ENCODE results near the gene ZBBX. TPM values are rescaled to one million over a fixed set of nuclear protein-coding genes. Genes with fewer than 3 reads are reported as not detected.

Gene ZBBX
- total RNA-seq, 5 donors from 2014 or later (not counting 1 experiment from before 2014, with no cell fraction given), result not detected

- H3K36me3 ChIP-seq (ENCODE audit: control insufficient read depth in 2 of 2, extremely low read depth in 1 of 2, insufficient read depth in 1 of 2, low read length in 1 of 2), result no peaks in the 10 kb centered on the region
- CTCF ChIA-PET, result interaction anchor here in 1 of 2 donors (0.6 kb wide), 1 partner anchor 118 kb away, joined by 5 read pairs; no protein-coding TSS in a partner anchor
- Mint-ChIP-seq H3K4me1 (no peaks in the 10 kb centered on the region), H3K4me3 (no peak overlapping the region), H3K9me3 (peaks cover 0 to 5% (median 0%) of the 10 kb centered on the region in 3 donors), H3K36me3 (no peaks in the 10 kb centered on the region), H3K27ac (no peak overlapping the region), H3K27me3 (no peaks in the 10 kb centered on the region)
- no peak for ATAC-seq (replicated peaks in 1 of 4)
- no peak overlapping the region for H3K4me3 ChIP-seq (ENCODE audit: control insufficient read depth in 1 of 2, extremely low read depth in 1 of 2, low read length in 1 of 2)
- no peak overlapping the region for H3K27ac ChIP-seq (ENCODE audit: low read length)
- POLR2A ChIA-PET, result no interaction called here
- H3K4me1 ChIP-seq (ENCODE audit: control insufficient read depth in 1 of 2, extremely low read depth in 1 of 2, insufficient read depth in 2 of 2, low read length in 2 of 2), result no peaks in the 10 kb centered on the region
- DNase-seq, result no peak
- no peaks in the 10 kb centered on the region for H3K27me3 ChIP-seq (replicated peaks in 1 of 2; ENCODE audit: control insufficient read depth in 2 of 2, extremely low read depth in 1 of 2, insufficient read depth in 2 of 2, low read length in 1 of 2)
- H3K9me3 ChIP-seq, result no peaks in the 10 kb centered on the region
Measured at GRCh38 chr3:167300207-167300606, 79.9 kb downstream of the ZBBX start.

GRCh38 chr3:167289435-167289834 is 90.7 kb downstream of the ZBBX start:
- no peaks in the 10 kb centered on the region for H3K4me1 Mint-ChIP-seq
- CTCF ChIA-PET, result no interaction called here
- POLR2A ChIA-PET, result no interaction called here
- DNase-seq (no peak), ATAC-seq (replicated peaks in 1 of 4) (no peak)
- no peak overlapping the region for H3K4me3 ChIP-seq (ENCODE audit: control insufficient read depth in 1 of 2, extremely low read depth in 1 of 2, low read length in 1 of 2)
- no peaks in the 10 kb centered on the region for H3K9me3 ChIP-seq
- peaks cover 0 to 20% (median 7%) of the 10 kb centered on the region in 3 donors for H3K9me3 Mint-ChIP-seq
- no peaks in the 10 kb centered on the region for H3K27me3 ChIP-seq (replicated peaks in 1 of 2; ENCODE audit: control insufficient read depth in 2 of 2, extremely low read depth in 1 of 2, insufficient read depth in 2 of 2, low read length in 1 of 2)
- no peak overlapping the region for H3K4me3 Mint-ChIP-seq
- peaks cover 0 to 2% of the 10 kb centered on the region in 2 donors for H3K27me3 Mint-ChIP-seq
- H3K27ac ChIP-seq (ENCODE audit: low read length), result no peak overlapping the region
- H3K4me1 ChIP-seq (ENCODE audit: control insufficient read depth in 1 of 2, extremely low read depth in 1 of 2, insufficient read depth in 2 of 2, low read length in 2 of 2), result no peaks in the 10 kb centered on the region
- 85% methylated on average over 5 of the region's 8 CpGs for WGBS (ENCODE audit: insufficient coverage)
- H3K36me3 ChIP-seq (ENCODE audit: control insufficient read depth in 2 of 2, extremely low read depth in 1 of 2, insufficient read depth in 1 of 2, low read length in 1 of 2), result no peaks in the 10 kb centered on the region
- H3K36me3 Mint-ChIP-seq, result no peaks in the 10 kb centered on the region
- H3K27ac Mint-ChIP-seq, result no peak overlapping the region

- Mint-ChIP-seq H3K27me3 (peaks cover 0 to 2% of the 10 kb centered on the region in 2 donors), H3K36me3 (no peaks in the 10 kb centered on the region), H3K27ac (no peak overlapping the region), H3K4me3 (no peak overlapping the region), H3K4me1 (no peaks in the 10 kb centered on the region), H3K9me3 (peaks cover 0 to 20% (median 6%) of the 10 kb centered on the region in 3 donors)
- ATAC-seq (replicated peaks in 1 of 4), result no peak
- Histone ChIP-seq H3K4me3 (ENCODE audit: control insufficient read depth in 1 of 2, extremely low read depth in 1 of 2, low read length in 1 of 2) (no peak overlapping the region), H3K9me3 (no peaks in the 10 kb centered on the region), H3K27me3 (replicated peaks in 1 of 2; ENCODE audit: control insufficient read depth in 2 of 2, extremely low read depth in 1 of 2, insufficient read depth in 2 of 2, low read length in 1 of 2) (no peaks in the 10 kb centered on the region), H3K36me3 (ENCODE audit: control insufficient read depth in 2 of 2, extremely low read depth in 1 of 2, insufficient read depth in 1 of 2, low read length in 1 of 2) (no peaks in the 10 kb centered on the region), H3K27ac (ENCODE audit: low read length) (no peak overlapping the region), H3K4me1 (ENCODE audit: control insufficient read depth in 1 of 2, extremely low read depth in 1 of 2, insufficient read depth in 2 of 2, low read length in 2 of 2) (no peaks in the 10 kb centered on the region)
- ChIA-PET POLR2A (no interaction called here), CTCF (no interaction called here)
- no peak for DNase-seq
Measured at GRCh38 chr3:167288737-167289136, 91.4 kb downstream of the ZBBX start.

- POLR2A ChIA-PET, result no interaction called here
- no CpG with 5 or more reads among the region's 3 CpGs for WGBS (ENCODE audit: insufficient coverage)
- H3K27me3 ChIP-seq (replicated peaks in 1 of 2; ENCODE audit: control insufficient read depth in 2 of 2, extremely low read depth in 1 of 2, insufficient read depth in 2 of 2, low read length in 1 of 2), result no peaks in the 10 kb centered on the region
- Mint-ChIP-seq H3K27me3 (peaks cover 0 to 2% of the 10 kb centered on the region in 2 donors), H3K36me3 (no peaks in the 10 kb centered on the region), H3K4me3 (no peak overlapping the region), H3K9me3 (peaks cover 0 to 13% (median 4%) of the 10 kb centered on the region in 3 donors), H3K27ac (no peak overlapping the region), H3K4me1 (no peaks in the 10 kb centered on the region)
- H3K9me3 ChIP-seq, result no peaks in the 10 kb centered on the region
- no peak overlapping the region for H3K4me3 ChIP-seq (ENCODE audit: control insufficient read depth in 1 of 2, extremely low read depth in 1 of 2, low read length in 1 of 2)
- H3K36me3 ChIP-seq (ENCODE audit: control insufficient read depth in 2 of 2, extremely low read depth in 1 of 2, insufficient read depth in 1 of 2, low read length in 1 of 2), result no peaks in the 10 kb centered on the region
- no peak overlapping the region for H3K27ac ChIP-seq (ENCODE audit: low read length)
- DNase-seq (no peak), ATAC-seq (replicated peaks in 1 of 4) (no peak)
- H3K4me1 ChIP-seq (ENCODE audit: control insufficient read depth in 1 of 2, extremely low read depth in 1 of 2, insufficient read depth in 2 of 2, low read length in 2 of 2), result no peaks in the 10 kb centered on the region
- CTCF ChIA-PET, result no interaction called here
Measured at GRCh38 chr3:167287308-167287707, 92.8 kb downstream of the ZBBX start.

DNA sequence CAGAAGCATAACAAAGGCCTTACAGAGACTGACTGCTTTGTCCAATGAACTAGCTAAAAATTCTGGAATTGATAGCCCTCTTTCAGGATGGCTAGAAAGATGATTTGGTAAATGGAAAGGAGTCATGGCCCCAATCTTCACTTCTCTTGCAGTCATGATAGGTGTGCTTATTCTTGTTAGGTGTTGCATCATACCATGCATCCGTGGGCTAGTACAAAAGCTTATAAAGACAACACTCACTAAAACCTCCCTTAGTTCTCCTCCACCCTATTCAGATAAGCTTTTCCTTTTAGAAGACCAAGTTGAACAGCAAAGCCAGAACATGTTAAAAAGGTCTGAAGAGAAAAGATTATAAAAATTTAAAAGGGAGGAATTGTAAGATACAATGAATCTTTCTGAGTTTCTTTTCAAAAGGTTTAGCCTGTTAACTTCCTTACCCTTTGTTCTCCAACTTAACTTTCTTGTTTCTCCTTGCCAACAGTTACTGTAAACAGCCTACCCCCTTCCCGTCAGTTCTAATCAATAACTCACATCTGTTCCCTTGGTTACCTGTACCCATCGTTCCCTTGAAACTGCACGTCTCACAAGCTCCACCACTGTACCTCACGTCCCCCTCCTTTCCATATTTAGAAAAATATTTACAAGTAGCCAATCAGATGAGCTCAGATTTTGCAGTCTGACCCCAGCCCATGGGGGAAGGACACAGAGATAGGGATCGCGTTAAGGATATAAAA is 105.8 kb downstream of the ZBBX start:
- 69% methylated on average over 1 of the region's 7 CpGs for WGBS (ENCODE audit: insufficient coverage)
- POLR2A ChIA-PET, result no interaction called here
- H3K4me1 Mint-ChIP-seq, result no peaks in the 10 kb centered on the region
- peaks cover 2 to 6% (median 6%) of the 10 kb centered on the region in 3 donors for H3K9me3 Mint-ChIP-seq
- no peak overlapping the region for H3K27ac Mint-ChIP-seq
- H3K27ac ChIP-seq (ENCODE audit: low read length), result no peak overlapping the region
- no peaks in the 10 kb centered on the region for H3K36me3 ChIP-seq (ENCODE audit: control insufficient read depth in 2 of 2, extremely low read depth in 1 of 2, insufficient read depth in 1 of 2, low read length in 1 of 2)
- no peak for DNase-seq
- no peaks in the 10 kb centered on the region for H3K27me3 ChIP-seq (replicated peaks in 1 of 2; ENCODE audit: control insufficient read depth in 2 of 2, extremely low read depth in 1 of 2, insufficient read depth in 2 of 2, low read length in 1 of 2)
- no peaks in the 10 kb centered on the region for H3K9me3 ChIP-seq
- H3K4me1 ChIP-seq (ENCODE audit: control insufficient read depth in 1 of 2, extremely low read depth in 1 of 2, insufficient read depth in 2 of 2, low read length in 2 of 2), result no peaks in the 10 kb centered on the region
- no peaks in the 10 kb centered on the region for H3K27me3 Mint-ChIP-seq
- CTCF ChIA-PET, result no interaction called here
- no peak overlapping the region for H3K4me3 ChIP-seq (ENCODE audit: control insufficient read depth in 1 of 2, extremely low read depth in 1 of 2, low read length in 1 of 2)
- ATAC-seq (replicated peaks in 1 of 4), result no peak
- no peaks in the 10 kb centered on the region for H3K36me3 Mint-ChIP-seq
- H3K4me3 Mint-ChIP-seq, result no peak overlapping the region

DNA sequence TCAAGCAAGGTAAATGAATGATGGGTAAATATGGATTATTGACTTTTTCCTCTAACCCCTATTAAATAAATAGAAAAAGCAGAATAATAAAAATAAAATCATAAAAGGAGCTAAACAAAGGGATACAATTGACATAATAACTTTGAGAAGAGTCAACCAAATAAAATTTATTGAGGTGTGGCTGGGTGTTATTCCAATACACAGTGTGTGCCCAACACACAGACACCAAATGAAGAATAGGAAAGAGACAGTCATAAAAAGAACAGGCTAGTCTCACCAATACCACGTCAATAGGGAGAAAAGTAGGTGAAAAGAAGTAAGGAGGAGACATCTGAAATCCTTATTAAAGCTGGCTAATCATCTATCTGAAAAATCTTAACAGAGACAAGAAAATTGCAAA is 127.1 kb downstream of the ZBBX start:
- CTCF ChIA-PET, result no interaction called here
- POLR2A ChIA-PET, result no interaction called here
- no peak overlapping the region for H3K4me3 ChIP-seq (ENCODE audit: control insufficient read depth in 1 of 2, extremely low read depth in 1 of 2, low read length in 1 of 2)
- no peaks in the 10 kb centered on the region for H3K4me1 ChIP-seq (ENCODE audit: control insufficient read depth in 1 of 2, extremely low read depth in 1 of 2, insufficient read depth in 2 of 2, low read length in 2 of 2)
- WGBS (ENCODE audit: insufficient coverage), result no CpG with 5 or more reads among the region's 1 CpG
- H3K9me3 Mint-ChIP-seq, result peaks cover 0 to 3% (median 0%) of the 10 kb centered on the region in 3 donors
- H3K36me3 ChIP-seq (ENCODE audit: control insufficient read depth in 2 of 2, extremely low read depth in 1 of 2, insufficient read depth in 1 of 2, low read length in 1 of 2), result no peaks in the 10 kb centered on the region
- no peaks in the 10 kb centered on the region for H3K4me1 Mint-ChIP-seq
- H3K36me3 Mint-ChIP-seq, result no peaks in the 10 kb centered on the region
- H3K27ac ChIP-seq (ENCODE audit: low read length), result no peak overlapping the region
- peaks cover 0 to 3% of the 10 kb centered on the region in 2 experiments for H3K27me3 ChIP-seq (replicated peaks in 1 of 2; ENCODE audit: control insufficient read depth in 2 of 2, extremely low read depth in 1 of 2, insufficient read depth in 2 of 2, low read length in 1 of 2)
- no peaks in the 10 kb centered on the region for H3K27me3 Mint-ChIP-seq
- no peaks in the 10 kb centered on the region for H3K9me3 ChIP-seq
- DNase-seq, result no peak
- no peak for ATAC-seq (replicated peaks in 1 of 4)
- H3K4me3 Mint-ChIP-seq, result no peak overlapping the region
- no peak overlapping the region for H3K27ac Mint-ChIP-seq

- peaks cover 0 to 2% (median 0%) of the 10 kb centered on the region in 3 donors for H3K9me3 Mint-ChIP-seq
- H3K36me3 Mint-ChIP-seq, result no peaks in the 10 kb centered on the region
- no peak overlapping the region for H3K4me3 ChIP-seq (ENCODE audit: control insufficient read depth in 1 of 2, extremely low read depth in 1 of 2, low read length in 1 of 2)
- H3K4me1 ChIP-seq (ENCODE audit: control insufficient read depth in 1 of 2, extremely low read depth in 1 of 2, insufficient read depth in 2 of 2, low read length in 2 of 2), result no peaks in the 10 kb centered on the region
- H3K27me3 ChIP-seq (replicated peaks in 1 of 2; ENCODE audit: control insufficient read depth in 2 of 2, extremely low read depth in 1 of 2, insufficient read depth in 2 of 2, low read length in 1 of 2), result peaks cover 0 to 3% of the 10 kb centered on the region in 2 experiments
- H3K4me1 Mint-ChIP-seq, result no peaks in the 10 kb centered on the region
- 62% methylated on average over 2 of the region's 3 CpGs for WGBS (ENCODE audit: insufficient coverage)
- no peak for ATAC-seq (replicated peaks in 1 of 4)
- no peaks in the 10 kb centered on the region for H3K36me3 ChIP-seq (ENCODE audit: control insufficient read depth in 2 of 2, extremely low read depth in 1 of 2, insufficient read depth in 1 of 2, low read length in 1 of 2)
- H3K27ac ChIP-seq (ENCODE audit: low read length), result no peak overlapping the region
- H3K27me3 Mint-ChIP-seq, result no peaks in the 10 kb centered on the region
- no peak overlapping the region for H3K4me3 Mint-ChIP-seq
- ChIA-PET CTCF (no interaction called here), POLR2A (no interaction called here)
- DNase-seq, result no peak
- H3K9me3 ChIP-seq, result no peaks in the 10 kb centered on the region
- no peak overlapping the region for H3K27ac Mint-ChIP-seq
Measured at GRCh38 chr3:167251678-167252077, 128.4 kb downstream of the ZBBX start.
